A549 (cell line): ENCODE measurements around the gene KRT5. TPM values are rescaled to one million over a fixed set of nuclear protein-coding genes. Genes with fewer than 3 reads are reported as not detected.

Source experiments
- ATAC-seq, 2 experiments: fragments of 200-7000 bp in 1 of 2; fragments of >200 bp in 1 of 2; cut with Nextera tagmentation in 1 of 2; cut with Tn5 transposase in 1 of 2; 3 replicates each; pipeline versions ENCODE4 v1.8.0 to v1.9.1; 2018 to 2020; ENCODE audit warnings: mild to moderate bottlenecking in 1 of 2, moderate library complexity in 1 of 2
- CTCF ChIA-PET: fragments of 300-600 bp; sonication (Branson Sonifier 250); formaldehyde crosslinking; extraction: SDS; loops from one replicate; lab custom pipeline; 2021; ENCODE audit warnings: antibody characterized with exemption, inconsistent platforms; lab: Yijun Ruan, JAX
- POLR2A ChIA-PET: fragments of 350-600 bp; formaldehyde crosslinking; extraction: SDS; loops from one replicate; lab custom pipeline; 2021; ENCODE audit warnings: antibody characterized with exemption, inconsistent platforms; lab: Yijun Ruan, JAX
- DNase-seq, 2 experiments: peaks; one replicate each; pipeline versions ENCODE4 v3.0.0 to v3.0.0-alpha.2; 2011 to 2016; ENCODE audit warnings: low read depth in 1 of 2, low spot score in 1 of 2
- FAIRE-seq: peaks from 2 replicates; lab custom pipeline; 2011; peaks lifted over from hg19 to GRCh38; lab: Jason Lieb, UNC
- H3K27ac ChIP-seq, 2 experiments: fragments of >200 bp; sonication (Bioruptor Twin); formaldehyde crosslinking; 3 replicates each; pipeline ENCODE4 v1.5.1; 2016 to 2017
- H3K4me1 ChIP-seq: fragments of >200 bp; sonication (Bioruptor Twin); formaldehyde crosslinking; 3 replicates; pipeline ENCODE4 v1.6.1; 2016
- H3K4me2 ChIP-seq: fragments of >200 bp; sonication (Bioruptor Twin); formaldehyde crosslinking; 3 replicates; pipeline ENCODE4 v1.6.1; 2016
- H3K4me3 ChIP-seq: fragments of >200 bp; sonication (Bioruptor Twin); formaldehyde crosslinking; 3 replicates; pipeline ENCODE4 v1.5.1; 2016
- H3K9me3 ChIP-seq: fragments of >200 bp; sonication (Bioruptor Twin); formaldehyde crosslinking; 3 replicates; pipeline ENCODE4 v1.6.1; 2016
- CBX2 ChIP-seq: fragments of 200-600 bp; sonication (generic); IDR thresholded peaks from 2 replicates; pipeline ENCODE4 v1.6.1; 2016; ENCODE audit warnings: low read depth, mild to moderate bottlenecking, borderline replicate concordance
- CBX8 ChIP-seq: fragments of 200-600 bp; sonication (generic); IDR thresholded peaks from 2 replicates; pipeline ENCODE4 v1.6.1; 2016
- CEBPB ChIP-seq, 2 experiments: fragments of >200 bp in 1 of 2; sonication (Bioruptor Twin) in 1 of 2; formaldehyde crosslinking in 1 of 2; IDR thresholded peaks; 2 replicates each; pipeline ENCODE4 v1.6.1; 2012 to 2016
- CHD2 ChIP-seq: fragments of 150-350 bp; IDR thresholded peaks from 2 replicates; pipeline ENCODE4 v1.6.1; 2014; ENCODE audit warnings: low read length; ENCODE audit not compliant: partially characterized antibody
- CHD4 ChIP-seq: fragments of 200-600 bp; sonication (generic); IDR thresholded peaks from 2 replicates; pipeline ENCODE4 v1.6.1; 2016; ENCODE audit warnings: antibody characterized with exemption, mild to moderate bottlenecking, borderline replicate concordance
- EHF ChIP-seq: fragments of 250-450 bp; sonication (Bioruptor Pico); IDR thresholded peaks from 2 replicates; pipeline ENCODE4 v1.5.0; 2020; ENCODE audit warnings: mild to moderate bottlenecking
- EP300 ChIP-seq, 2 experiments: fragments of >200 bp; sonication (Bioruptor Twin); formaldehyde crosslinking; IDR thresholded peaks; 2 replicates in 1 of 2; 3 replicates in 1 of 2; pipeline ENCODE4 v1.6.1; 2016 to 2017
- GATA3 ChIP-seq: IDR thresholded peaks from 2 replicates; pipeline ENCODE4 v1.6.1; 2012; ENCODE audit warnings: borderline replicate concordance
- HDAC2 ChIP-seq: fragments of 200-600 bp; sonication (generic); IDR thresholded peaks from 2 replicates; pipeline ENCODE4 v1.6.1; 2016
- HEYL ChIP-seq: fragments of 250-450 bp; sonication (Bioruptor Pico); IDR thresholded peaks from 2 replicates; pipeline ENCODE4 v1.8.0; 2021; ENCODE audit warnings: mild to moderate bottlenecking, moderate library complexity
- HOXB5 ChIP-seq: fragments of 250-450 bp; sonication (Bioruptor Pico); IDR thresholded peaks from 2 replicates; pipeline ENCODE4 v1.5.0; 2020; ENCODE audit warnings: mild to moderate bottlenecking, moderate library complexity
- JUNB ChIP-seq: fragments of >200 bp; sonication (Bioruptor Twin); formaldehyde crosslinking; IDR thresholded peaks from 2 replicates; pipeline ENCODE4 v1.6.1; 2016
- KDM5A ChIP-seq: fragments of 200-600 bp; sonication (generic); IDR thresholded peaks from 2 replicates; pipeline ENCODE4 v1.6.1; 2016; ENCODE audit warnings: antibody characterized with exemption, mild to moderate bottlenecking
- MAFK ChIP-seq: fragments of 450-650 bp; IDR thresholded peaks from 2 replicates; pipeline ENCODE4 v1.6.1; 2014; ENCODE audit not compliant: partially characterized antibody
- PHF8 ChIP-seq: fragments of 200-600 bp; sonication (generic); IDR thresholded peaks from 2 replicates; pipeline ENCODE4 v1.6.1; 2016; ENCODE audit warnings: low read depth, mild to moderate bottlenecking, antibody characterized with exemption, moderate library complexity, borderline replicate concordance
- POLR2A ChIP-seq: IDR thresholded peaks from 2 replicates; pipeline ENCODE4 v1.6.1; 2012; ENCODE audit warnings: mild to moderate bottlenecking, low read length
- RAD21 ChIP-seq, 2 experiments: fragments of >200 bp in 1 of 2; sonication (Bioruptor Twin) in 1 of 2; formaldehyde crosslinking in 1 of 2; IDR thresholded peaks in 1 of 2; conservative IDR thresholded peaks in 1 of 2; 2 replicates in 1 of 2; 3 replicates in 1 of 2; pipeline ENCODE4 v1.6.1; 2012 to 2018; ENCODE audit warnings: inconsistent platforms in 1 of 2
- RARB ChIP-seq: fragments of 250-450 bp; sonication (Bioruptor Pico); IDR thresholded peaks from 2 replicates; pipeline ENCODE4 v1.8.0; 2021; ENCODE audit warnings: mild to moderate bottlenecking, moderate library complexity
- SREBF2 ChIP-seq: fragments of 450-650 bp; IDR thresholded peaks from 2 replicates; pipeline ENCODE4 v1.6.1; 2014; ENCODE audit warnings: mild to moderate bottlenecking, moderate library complexity
- TP53 ChIP-seq: fragments of 250-450 bp; sonication (Bioruptor Pico); IDR thresholded peaks from 2 replicates; pipeline ENCODE4 v1.5.0; 2021; ENCODE audit warnings: mild to moderate bottlenecking, moderate library complexity
- WGBS: methylation state at CpG from one replicate; pipeline ENCODE4 v1.1.6; 2017; ENCODE audit errors: missing lambda C conversion rate; 5-methylcytosine and 5-hydroxymethylcytosine counted together
- polyA plus RNA-seq, 4 experiments: library from polyadenylated mRNA; depleted of rRNA in 3 of 4; stranded (reverse); fragments of >200 nt; fragmentation: RNase III in 1 of 4; extraction: RNeasy Plus Mini Kit Qiagen cat#74134 plus additional on column Dnase treatment in 1 of 4; gene quantifications; 2 replicates in 3 of 4; 3 replicates in 1 of 4; pipeline ENCODE4 v1.2.3, GENCODE V29; 2011 to 2017
- TF ChIP-seq, protein P1 (sequence below): IDR thresholded peaks from 2 replicates; pipeline ENCODE4 v1.6.1; 2012
- TF ChIP-seq, protein P2 (sequence below): fragments of >200 bp; sonication (Bioruptor Twin); formaldehyde crosslinking; IDR thresholded peaks from 3 replicates; pipeline ENCODE4 v1.6.1; 2016
- TF ChIP-seq, protein P3 (sequence below): IDR thresholded peaks from 2 replicates; pipeline ENCODE4 v1.6.1; 2012

The KRT5 gene
- polyA plus RNA-seq, 2 of the 4 experiments (the other 2 are of a cell fraction): 0.06 to 0.25 TPM

DNA sequence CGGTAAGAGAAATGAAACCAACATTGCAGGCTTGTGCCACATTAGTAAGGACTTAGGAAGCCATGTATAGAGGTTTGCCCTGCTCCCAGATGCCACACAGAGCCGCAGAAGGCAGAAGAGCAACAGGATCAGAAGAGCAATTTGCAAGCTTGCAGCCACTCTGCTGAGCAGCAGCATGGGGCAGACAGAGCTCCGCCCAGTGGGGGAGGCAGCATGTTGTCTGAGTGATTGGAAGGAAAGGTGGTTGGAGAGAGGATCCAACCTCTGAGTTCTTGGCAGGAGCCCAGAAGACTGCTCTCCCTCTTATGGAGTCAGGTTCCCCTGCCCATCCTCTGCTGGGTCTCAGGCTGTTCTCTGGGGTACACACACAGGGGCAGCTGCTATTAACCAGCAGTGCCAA is 24.8 kb downstream of the KRT5 start:
- Histone ChIP-seq H3K4me3 (no peak overlapping the region), H3K9me3 (no peaks in the 10 kb centered on the region), H3K4me1 (peaks cover 40% of the 10 kb centered on the region), H3K4me2 (peak overlapping the region; percentile 44), H3K27ac (peak overlapping the region; percentile 62 to 80; a peak in 4 of 6 replicates)
- 60% methylated on average over 3 of the region's 3 CpGs for WGBS
- DNase-seq: peak; percentile 41 to 42
- TF ChIP-seq JUNB (no peak), MAFK (peak; percentile 20)
- CTCF ChIA-PET: interaction anchor here (0.9 to 2.9 kb wide), 8 partner anchors 11 to 389 kb away, joined by 3 to 13 read pairs (median 3); no protein-coding TSS in a partner anchor
- peak; percentile 43 to 74; a peak in 3 of 6 replicates for ATAC-seq
- no peak for FAIRE-seq
- POLR2A ChIA-PET: no interaction called here

DNA sequence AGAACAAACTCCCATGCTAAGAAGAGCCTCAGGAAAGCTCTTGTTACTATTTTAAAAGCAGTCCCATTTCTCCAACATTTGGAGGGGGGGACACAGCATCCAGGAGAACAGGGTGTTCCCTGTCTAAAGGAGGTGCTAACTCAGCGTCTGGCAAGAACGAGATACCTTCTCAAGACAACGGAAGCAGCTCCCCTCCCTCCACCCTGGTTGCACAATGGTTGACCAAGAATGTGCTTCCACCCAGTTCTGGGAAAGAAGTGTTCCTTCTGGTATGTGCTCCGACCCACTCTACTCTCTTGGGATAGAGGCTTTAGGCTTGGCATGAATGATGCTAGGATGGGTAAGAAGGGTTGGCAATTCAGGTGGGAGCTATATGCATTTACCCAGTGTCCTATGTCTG is 25.7 kb downstream of the KRT5 start:
- 75% methylated on average over 4 of the region's 4 CpGs for WGBS
- Histone ChIP-seq H3K9me3 (no peaks in the 10 kb centered on the region), H3K4me1 (peaks cover 37% of the 10 kb centered on the region), H3K27ac (peak overlapping the region in 1 of 2 experiments; percentile 80; a peak in 3 of 6 replicates), H3K4me3 (no peak overlapping the region), H3K4me2 (peak overlapping the region; percentile 44; the same call in 2 of the 3 replicates)
- no peak for ATAC-seq
- FAIRE-seq: no peak
- ChIA-PET POLR2A (no interaction called here), CTCF (interaction anchor here (0.9 to 2.9 kb wide), 9 partner anchors 8 to 390 kb away, joined by 3 to 13 read pairs (median 4); no protein-coding TSS in a partner anchor)
- TF ChIP-seq HEYL: no peak
- no peak for TF ChIP-seq EHF (CRISPR knock-in tag)
- TF ChIP-seq CEBPB (IDR thresholded peaks at IDR 0.05): no peak
- TF ChIP-seq RAD21 (conservative IDR thresholded peaks at IDR 0.05 in 1 of 2, IDR thresholded peaks at IDR 0.05 in 1 of 2): no peak
- TF ChIP-seq PHF8: no peak
- TF ChIP-seq, protein P1, sequence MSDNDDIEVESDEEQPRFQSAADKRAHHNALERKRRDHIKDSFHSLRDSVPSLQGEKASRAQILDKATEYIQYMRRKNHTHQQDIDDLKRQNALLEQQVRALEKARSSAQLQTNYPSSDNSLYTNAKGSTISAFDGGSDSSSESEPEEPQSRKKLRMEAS: no peak
- TF ChIP-seq CHD4: no peak
- no peak for TF ChIP-seq KDM5A
- no peak for TF ChIP-seq CBX2
- no peak for DNase-seq

DNA sequence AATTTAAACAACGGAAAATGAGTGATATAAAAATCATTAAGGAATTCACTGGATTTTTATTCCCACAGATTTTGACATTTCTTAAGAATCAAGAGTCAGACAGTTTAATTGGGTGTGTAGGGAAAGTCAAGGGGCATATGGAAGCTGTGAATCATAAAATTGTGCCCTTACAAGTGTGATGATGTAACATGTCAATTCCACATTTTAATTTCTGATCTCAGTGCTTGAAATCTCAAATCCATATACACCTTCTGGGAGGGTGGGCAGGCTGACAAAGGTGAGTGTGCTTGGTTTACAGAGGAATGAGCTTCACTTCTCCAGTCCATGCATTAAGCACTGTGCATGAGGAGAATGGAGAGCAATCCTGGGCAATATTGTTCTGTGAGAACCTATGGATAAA is 26.1 kb downstream of the KRT5 start:
- DNase-seq: no peak
- H3K4me1 ChIP-seq: peaks cover 37% of the 10 kb centered on the region
- POLR2A ChIA-PET: no interaction called here
- peak overlapping the region in 1 of 2 experiments; percentile 12; a peak in 1 of 6 replicates for H3K27ac ChIP-seq
- no peak for FAIRE-seq
- H3K4me3 ChIP-seq: no peak overlapping the region
- TF ChIP-seq CHD2 (no peak), SREBF2 (no peak), TP53 (CRISPR knock-in tag) (no peak), CBX8 (no peak), POLR2A (no peak), EP300 (IDR thresholded peaks at IDR 0.05) (no peak), HDAC2 (no peak), CHD4 (no peak), HOXB5 (CRISPR knock-in tag) (no peak), GATA3 (no peak), HEYL (no peak), RARB (CRISPR knock-in tag) (no peak)
- TF ChIP-seq, protein P2, sequence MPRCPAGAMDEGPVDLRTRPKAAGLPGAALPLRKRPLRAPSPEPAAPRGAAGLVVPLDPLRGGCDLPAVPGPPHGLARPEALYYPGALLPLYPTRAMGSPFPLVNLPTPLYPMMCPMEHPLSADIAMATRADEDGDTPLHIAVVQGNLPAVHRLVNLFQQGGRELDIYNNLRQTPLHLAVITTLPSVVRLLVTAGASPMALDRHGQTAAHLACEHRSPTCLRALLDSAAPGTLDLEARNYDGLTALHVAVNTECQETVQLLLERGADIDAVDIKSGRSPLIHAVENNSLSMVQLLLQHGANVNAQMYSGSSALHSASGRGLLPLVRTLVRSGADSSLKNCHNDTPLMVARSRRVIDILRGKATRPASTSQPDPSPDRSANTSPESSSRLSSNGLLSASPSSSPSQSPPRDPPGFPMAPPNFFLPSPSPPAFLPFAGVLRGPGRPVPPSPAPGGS: no peak
- TF ChIP-seq, protein P1: no peak
- TF ChIP-seq, protein P3, sequence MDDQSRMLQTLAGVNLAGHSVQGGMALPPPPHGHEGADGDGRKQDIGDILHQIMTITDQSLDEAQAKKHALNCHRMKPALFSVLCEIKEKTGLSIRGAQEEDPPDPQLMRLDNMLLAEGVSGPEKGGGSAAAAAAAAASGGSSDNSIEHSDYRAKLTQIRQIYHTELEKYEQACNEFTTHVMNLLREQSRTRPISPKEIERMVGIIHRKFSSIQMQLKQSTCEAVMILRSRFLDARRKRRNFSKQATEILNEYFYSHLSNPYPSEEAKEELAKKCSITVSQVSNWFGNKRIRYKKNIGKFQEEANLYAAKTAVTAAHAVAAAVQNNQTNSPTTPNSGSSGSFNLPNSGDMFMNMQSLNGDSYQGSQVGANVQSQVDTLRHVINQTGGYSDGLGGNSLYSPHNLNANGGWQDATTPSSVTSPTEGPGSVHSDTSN: no peak
- TF ChIP-seq, all 56 proteins: peak for 0
- H3K9me3 ChIP-seq: no peaks in the 10 kb centered on the region
- CTCF ChIA-PET: interaction anchor here (0.9 to 1.6 kb wide), 6 partner anchors 9 to 391 kb away, joined by 3 to 4 read pairs (median 4); no protein-coding TSS in a partner anchor
- no peak for ATAC-seq
- 81% methylated on average over 1 of the region's 1 CpG for WGBS
- no peak overlapping the region for H3K4me2 ChIP-seq
